ENCODE results near the gene HES5.

HES5 gene

GRCh38 chr1:2483026-2483425 is 47.0 kb downstream of the HES5 start:
- in situ Hi-C loops (cut with HindIII; ENCODE audit: low sequenced_read_pairs), result no loop called here

DNA sequence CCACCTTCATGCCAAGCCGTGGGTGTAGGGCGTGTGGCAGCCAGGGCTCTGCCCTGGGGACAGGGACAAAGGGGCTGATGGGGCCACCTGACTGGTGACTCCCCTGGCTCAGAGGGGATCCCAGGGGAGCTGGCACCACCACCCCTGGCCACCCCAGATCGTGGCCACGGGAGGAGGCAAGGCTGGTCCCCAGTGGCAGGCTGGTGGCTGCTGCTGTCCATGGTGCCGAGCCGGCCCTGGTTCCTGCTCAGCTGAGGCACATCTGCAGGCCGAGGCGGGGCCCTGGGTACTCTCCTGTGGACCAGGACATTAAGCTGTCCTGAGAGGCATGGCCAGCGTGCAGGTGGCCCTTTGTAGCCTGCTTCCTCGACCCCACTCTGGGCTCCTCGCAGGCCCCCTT is 47.5 kb downstream of the HES5 start:
- in situ Hi-C loops (cut with HindIII; ENCODE audit: low sequenced_read_pairs), result no loop called here

GRCh38 chr1:2481885-2482284 is 48.2 kb downstream of the HES5 start:
- in situ Hi-C loops (cut with HindIII; ENCODE audit: low sequenced_read_pairs), result no loop called here

DNA sequence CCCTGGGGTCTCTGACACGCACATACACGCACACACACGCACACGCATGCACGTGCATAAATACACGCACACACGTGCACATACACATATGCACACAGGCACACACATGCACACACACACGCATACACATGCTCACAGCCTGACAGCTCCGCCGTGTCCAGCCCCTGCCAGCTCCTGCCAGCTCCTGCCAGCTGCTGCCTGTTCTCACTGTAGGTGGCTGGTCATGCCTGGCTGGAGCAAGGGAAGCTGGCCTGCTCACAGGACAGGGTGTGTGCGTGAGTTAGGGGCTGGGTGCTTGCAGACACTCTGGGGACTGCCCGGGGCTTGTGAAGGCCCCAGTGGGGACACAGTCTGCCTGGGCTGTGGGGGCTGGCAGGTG is 49.1 kb downstream of the HES5 start:
- in situ Hi-C loops (cut with HindIII; ENCODE audit: low sequenced_read_pairs), result no loop called here

GRCh38 chr1:2480236-2480985 is 49.7 kb downstream of the HES5 start:
- in situ Hi-C loops (cut with HindIII; ENCODE audit: low sequenced_read_pairs), result no loop called here

GRCh38 chr1:2479618-2480017 is 50.4 kb downstream of the HES5 start:
- in situ Hi-C loops (cut with HindIII; ENCODE audit: low sequenced_read_pairs), result no loop called here

GRCh38 chr1:2479186-2479585 is 50.9 kb downstream of the HES5 start:
- in situ Hi-C loops (cut with HindIII; ENCODE audit: low sequenced_read_pairs), result no loop called here
